Measurements from ENCODE around the gene HPSE2. TPM values are rescaled to one million over a fixed set of nuclear protein-coding genes. Genes with fewer than 3 reads are reported as not detected.

Gene HPSE2
- total RNA-seq, 1 donor from 2014 or later = not detected

DNA sequence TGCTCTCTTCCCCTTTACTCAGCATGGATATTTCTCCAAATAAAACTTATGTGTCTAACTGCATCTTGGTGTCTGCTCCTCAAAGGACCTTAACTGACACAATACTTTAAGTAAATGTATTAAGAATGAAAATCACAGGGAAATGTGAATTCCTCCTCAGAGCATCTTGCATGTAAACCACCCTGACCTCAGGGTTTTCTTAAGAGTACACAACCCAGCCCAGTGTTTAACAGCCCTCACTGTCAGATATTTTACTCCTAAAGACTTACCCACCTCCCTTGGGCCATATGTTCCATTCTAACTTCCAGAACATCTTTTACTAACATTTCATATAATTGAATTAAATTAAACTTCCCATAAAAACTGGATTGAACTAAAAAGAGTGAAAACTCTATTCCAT is 315.3 kb downstream of the HPSE2 start:
- TF ChIP-seq, protein P1, sequence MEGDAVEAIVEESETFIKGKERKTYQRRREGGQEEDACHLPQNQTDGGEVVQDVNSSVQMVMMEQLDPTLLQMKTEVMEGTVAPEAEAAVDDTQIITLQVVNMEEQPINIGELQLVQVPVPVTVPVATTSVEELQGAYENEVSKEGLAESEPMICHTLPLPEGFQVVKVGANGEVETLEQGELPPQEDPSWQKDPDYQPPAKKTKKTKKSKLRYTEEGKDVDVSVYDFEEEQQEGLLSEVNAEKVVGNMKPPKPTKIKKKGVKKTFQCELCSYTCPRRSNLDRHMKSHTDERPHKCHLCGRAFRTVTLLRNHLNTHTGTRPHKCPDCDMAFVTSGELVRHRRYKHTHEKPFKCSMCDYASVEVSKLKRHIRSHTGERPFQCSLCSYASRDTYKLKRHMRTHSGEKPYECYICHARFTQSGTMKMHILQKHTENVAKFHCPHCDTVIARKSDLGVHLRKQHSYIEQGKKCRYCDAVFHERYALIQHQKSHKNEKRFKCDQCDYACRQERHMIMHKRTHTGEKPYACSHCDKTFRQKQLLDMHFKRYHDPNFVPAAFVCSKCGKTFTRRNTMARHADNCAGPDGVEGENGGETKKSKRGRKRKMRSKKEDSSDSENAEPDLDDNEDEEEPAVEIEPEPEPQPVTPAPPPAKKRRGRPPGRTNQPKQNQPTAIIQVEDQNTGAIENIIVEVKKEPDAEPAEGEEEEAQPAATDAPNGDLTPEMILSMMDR (IDR thresholded peaks at IDR 0.05) = no peak
- Histone ChIP-seq H3K9me3 (no peaks in the 10 kb centered on the region), H3K36me3 (no peaks in the 10 kb centered on the region), H3K27me3 (no peaks in the 10 kb centered on the region), H3K4me1 (no peaks in the 10 kb centered on the region), H3K27ac (no peak overlapping the region), H3K4me3 (no peak overlapping the region)
- DNase-seq (ENCODE audit: low spot score in 2 of 2) = no peak
- intact Hi-C loops (cut with DNase I) = no loop called here

DNA sequence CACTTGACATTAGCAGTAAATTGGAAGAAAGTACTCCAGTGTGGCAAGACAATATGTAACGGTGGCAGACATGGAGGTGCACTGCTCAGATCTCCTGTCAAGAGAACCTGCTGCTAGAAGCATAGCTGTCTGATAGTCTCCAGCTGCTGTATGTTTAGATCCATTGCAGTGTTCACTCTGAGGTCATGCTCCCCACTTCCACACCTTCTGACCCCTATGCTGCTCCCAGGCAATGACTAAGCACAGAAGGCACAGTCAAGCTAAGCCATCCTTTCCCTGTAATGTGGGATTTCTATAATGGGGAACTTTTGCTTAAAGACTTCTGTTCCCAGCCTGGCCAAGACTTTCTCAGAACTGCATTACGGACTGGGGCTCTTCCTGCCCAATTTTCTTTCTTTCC is 315.8 kb downstream of the HPSE2 start:
- Histone ChIP-seq H3K9me3 (no peaks in the 10 kb centered on the region), H3K4me3 (no peak overlapping the region), H3K27me3 (no peaks in the 10 kb centered on the region), H3K4me1 (no peaks in the 10 kb centered on the region), H3K27ac (no peak overlapping the region), H3K36me3 (no peaks in the 10 kb centered on the region)
- no peak for DNase-seq (ENCODE audit: low spot score in 2 of 2)
- intact Hi-C loops (cut with DNase I) = no loop called here
- TF ChIP-seq, protein P1 (IDR thresholded peaks at IDR 0.05) = no peak

DNA sequence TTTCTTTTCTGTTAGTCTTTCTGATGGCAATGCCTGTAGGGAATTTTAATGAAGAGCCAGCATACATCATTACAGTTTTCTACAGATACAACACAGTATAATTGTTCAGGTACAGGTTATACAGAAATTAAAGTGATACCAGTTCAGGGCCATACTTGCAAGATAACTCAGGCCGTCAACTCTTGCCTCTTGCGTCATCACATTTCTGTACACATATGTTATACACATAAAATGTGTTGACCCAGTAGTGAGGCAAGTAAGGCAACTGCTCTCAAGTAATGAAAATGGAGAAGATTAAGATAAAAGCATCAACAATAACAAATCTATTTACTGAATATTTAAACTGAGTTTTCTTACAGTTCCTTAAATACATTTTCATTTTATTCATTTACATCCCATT is 317.8 kb downstream of the HPSE2 start:
- Histone ChIP-seq H3K36me3 (no peaks in the 10 kb centered on the region), H3K9me3 (no peaks in the 10 kb centered on the region), H3K27me3 (no peaks in the 10 kb centered on the region), H3K27ac (no peak overlapping the region), H3K4me3 (no peak overlapping the region), H3K4me1 (no peaks in the 10 kb centered on the region)
- DNase-seq (ENCODE audit: low spot score in 2 of 2) = no peak
- intact Hi-C loops (cut with DNase I) = no loop called here
- TF ChIP-seq, protein P1 (IDR thresholded peaks at IDR 0.05) = no peak

DNA sequence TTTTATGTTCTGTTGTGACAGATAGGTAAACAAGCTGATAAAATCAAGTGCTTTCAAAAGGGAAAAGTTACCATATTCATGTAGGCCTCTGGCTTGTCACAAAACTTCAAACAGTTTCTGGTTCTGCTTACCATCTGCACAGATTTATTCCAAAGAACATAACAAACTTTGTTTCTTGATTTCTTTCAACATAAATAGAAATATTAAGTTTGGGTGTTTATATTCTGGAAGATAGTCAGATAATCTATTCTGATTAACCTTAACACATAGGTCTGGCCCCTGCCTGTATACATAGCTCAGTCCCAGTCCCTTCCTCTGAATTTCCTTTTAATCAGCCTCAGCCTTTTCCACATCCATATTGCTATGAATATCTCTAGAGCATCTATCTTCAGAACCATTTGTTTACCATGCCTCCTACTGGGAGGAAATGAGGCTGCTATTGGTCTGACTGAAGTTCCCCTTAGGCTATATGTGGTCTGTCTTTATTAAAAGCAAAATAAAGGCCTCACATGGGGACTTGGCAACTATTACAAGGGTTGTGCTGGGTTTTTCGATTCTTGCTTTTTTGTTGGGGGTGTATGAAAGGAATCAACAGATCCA is 319.0 kb downstream of the HPSE2 start:
- intact Hi-C loops (cut with DNase I) = no loop called here
- TF ChIP-seq, protein P1 (IDR thresholded peaks at IDR 0.05) = no peak
- H3K27ac ChIP-seq = no peak overlapping the region
- DNase-seq (ENCODE audit: low spot score in 2 of 2) = no peak
- no peaks in the 10 kb centered on the region for H3K9me3 ChIP-seq
- H3K36me3 ChIP-seq = no peaks in the 10 kb centered on the region
- H3K4me3 ChIP-seq = no peak overlapping the region
- H3K27me3 ChIP-seq = no peaks in the 10 kb centered on the region
- H3K4me1 ChIP-seq = no peaks in the 10 kb centered on the region

DNA sequence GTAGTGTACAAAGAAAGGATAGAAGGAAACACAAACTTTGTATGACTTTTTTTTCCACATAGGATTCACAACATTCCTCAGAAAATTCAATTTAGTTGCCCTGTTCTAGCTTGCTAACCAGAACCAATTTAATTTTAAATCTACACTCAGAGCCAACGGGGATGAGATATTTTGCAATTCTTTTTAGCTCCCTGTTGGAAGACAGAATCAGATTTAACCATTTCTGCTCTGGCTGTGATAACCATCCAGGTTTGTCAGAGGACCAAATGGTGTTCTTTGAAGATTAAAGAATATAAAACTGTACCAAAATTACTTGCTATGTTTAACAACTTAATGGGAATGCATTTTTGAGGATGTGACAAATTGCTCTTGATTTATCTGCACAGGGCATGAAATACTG is 319.7 kb downstream of the HPSE2 start:
- Histone ChIP-seq H3K4me3 (no peak overlapping the region), H3K27ac (no peak overlapping the region), H3K36me3 (no peaks in the 10 kb centered on the region), H3K4me1 (no peaks in the 10 kb centered on the region), H3K9me3 (no peaks in the 10 kb centered on the region), H3K27me3 (no peaks in the 10 kb centered on the region)
- DNase-seq (ENCODE audit: low spot score in 2 of 2) = no peak
- intact Hi-C loops (cut with DNase I) = no loop called here
- TF ChIP-seq, protein P1 (IDR thresholded peaks at IDR 0.05) = no peak

DNA sequence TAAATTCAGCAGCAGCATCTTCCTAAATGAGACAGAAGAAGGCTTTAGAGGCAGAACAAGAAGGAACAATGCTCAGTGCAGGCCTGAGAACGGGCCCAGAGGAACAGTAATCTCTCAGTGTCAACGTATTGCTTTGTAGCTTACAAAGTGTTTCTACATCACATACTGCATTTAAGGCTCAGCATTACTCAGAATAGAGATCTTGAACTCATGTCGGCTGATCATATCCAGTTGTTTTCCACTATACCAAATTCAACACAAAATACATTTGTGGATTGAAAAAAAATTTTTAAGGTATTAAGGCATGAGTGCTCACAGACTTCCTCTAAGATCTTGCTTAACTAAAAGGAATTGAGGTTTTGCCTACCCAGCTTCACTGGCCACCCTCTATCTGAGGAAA is 325.1 kb downstream of the HPSE2 start:
- intact Hi-C loops (cut with DNase I) = no loop called here
- TF ChIP-seq, protein P1 (IDR thresholded peaks at IDR 0.05) = no peak
- Histone ChIP-seq H3K9me3 (no peaks in the 10 kb centered on the region), H3K27ac (no peak overlapping the region), H3K36me3 (no peaks in the 10 kb centered on the region), H3K4me3 (no peak overlapping the region), H3K27me3 (no peaks in the 10 kb centered on the region), H3K4me1 (no peaks in the 10 kb centered on the region)
- no peak for DNase-seq (ENCODE audit: low spot score in 2 of 2)
